Measurements from ENCODE around the gene GLIS2.

DNA sequence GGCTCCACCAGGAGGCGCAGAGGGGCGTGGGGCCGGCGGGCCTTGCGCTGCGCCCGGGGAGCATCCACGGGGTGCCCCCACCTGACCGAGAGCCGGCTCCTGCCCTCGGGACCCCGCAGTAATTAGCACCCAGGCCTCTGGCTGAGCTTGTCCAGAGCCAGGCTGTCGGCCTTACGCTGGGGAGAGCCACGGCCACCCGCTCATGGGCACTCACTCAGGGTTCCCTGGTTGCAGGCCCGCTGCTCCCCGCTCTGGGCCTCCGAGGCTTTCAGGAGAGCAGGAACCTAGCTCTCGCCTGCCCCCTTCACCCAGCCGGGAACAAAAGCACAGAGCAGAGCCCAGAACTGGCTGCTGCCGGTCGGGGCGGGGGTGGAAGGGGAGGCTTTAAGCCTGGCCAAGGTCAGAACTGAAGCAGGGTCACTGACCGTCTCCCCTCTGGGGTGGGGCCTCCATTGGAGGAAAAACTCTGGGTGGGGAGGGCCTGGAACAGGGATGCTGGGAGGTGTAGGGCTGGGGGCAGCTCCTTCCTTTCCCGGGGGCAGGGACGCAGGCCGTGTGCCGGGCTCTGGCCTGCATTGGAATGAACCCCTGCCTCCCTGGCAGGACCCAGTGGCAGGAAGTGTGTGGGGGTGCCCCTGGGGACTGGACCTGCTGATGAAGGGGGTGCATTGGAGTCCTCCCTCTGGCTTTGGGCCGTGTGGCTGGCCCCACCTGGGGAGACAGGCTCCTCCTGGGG, 12.3 kb downstream of the GLIS2 start:
- TF ChIP-seq, protein P1, sequence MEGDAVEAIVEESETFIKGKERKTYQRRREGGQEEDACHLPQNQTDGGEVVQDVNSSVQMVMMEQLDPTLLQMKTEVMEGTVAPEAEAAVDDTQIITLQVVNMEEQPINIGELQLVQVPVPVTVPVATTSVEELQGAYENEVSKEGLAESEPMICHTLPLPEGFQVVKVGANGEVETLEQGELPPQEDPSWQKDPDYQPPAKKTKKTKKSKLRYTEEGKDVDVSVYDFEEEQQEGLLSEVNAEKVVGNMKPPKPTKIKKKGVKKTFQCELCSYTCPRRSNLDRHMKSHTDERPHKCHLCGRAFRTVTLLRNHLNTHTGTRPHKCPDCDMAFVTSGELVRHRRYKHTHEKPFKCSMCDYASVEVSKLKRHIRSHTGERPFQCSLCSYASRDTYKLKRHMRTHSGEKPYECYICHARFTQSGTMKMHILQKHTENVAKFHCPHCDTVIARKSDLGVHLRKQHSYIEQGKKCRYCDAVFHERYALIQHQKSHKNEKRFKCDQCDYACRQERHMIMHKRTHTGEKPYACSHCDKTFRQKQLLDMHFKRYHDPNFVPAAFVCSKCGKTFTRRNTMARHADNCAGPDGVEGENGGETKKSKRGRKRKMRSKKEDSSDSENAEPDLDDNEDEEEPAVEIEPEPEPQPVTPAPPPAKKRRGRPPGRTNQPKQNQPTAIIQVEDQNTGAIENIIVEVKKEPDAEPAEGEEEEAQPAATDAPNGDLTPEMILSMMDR (conservative IDR thresholded peaks at IDR 0.05) = no peak
- no peak for TF ChIP-seq ZFX (IDR thresholded peaks at IDR 0.05)

Measured in C4-2B (cell line).